Loucy (cell line): Measurements from ENCODE around the gene HS3ST5.

Source experiments
- CTCF ChIP-seq: fragments of 200-600 bp; sonication (generic); conservative IDR thresholded peaks from 2 replicates; pipeline ENCODE4 v1.5.1; 2014; ENCODE audit warnings: mild to moderate bottlenecking, antibody characterized with exemption, low read length
- EZH2phosphoT487 ChIP-seq: fragments of 200-600 bp; IDR thresholded peaks from 2 replicates; pipeline ENCODE4 v1.6.1; 2018; ENCODE audit warnings: antibody characterized with exemption, mild to moderate bottlenecking, moderate library complexity, borderline replicate concordance

GRCh38 chr6:114203460-114203859, 139.4 kb downstream of the HS3ST5 start:
- TF ChIP-seq EZH2phosphoT487: no peak
- TF ChIP-seq CTCF: no peak
